NCI-H1436 treated with DMSO at 0.1 percent for 48 hours (cell line): ENCODE measurements around the gene SMARCD3.

Source experiments
- DNase-seq: peaks from one replicate; lab custom pipeline; 2025; lab: John Stamatoyannopoulos, UW

Gene SMARCD3

GRCh38 chr7:151247611-151248345 lies 716 bp downstream of the SMARCD3 start:
- no peak for DNase-seq

- no peak for DNase-seq
These were observed 1.5 kb downstream of the SMARCD3 start for GRCh38 chr7:151246851-151247580.

GRCh38 chr7:151246102-151246850 lies 2.2 kb downstream of the SMARCD3 start:
- DNase-seq: no peak

GRCh38 chr7:151245360-151246101 lies 3.0 kb downstream of the SMARCD3 start:
- no peak for DNase-seq

- DNase-seq: no peak
These were observed 3.6 kb downstream of the SMARCD3 start for GRCh38 chr7:151244841-151245346.

- DNase-seq: no peak
These were observed 4.2 kb downstream of the SMARCD3 start for GRCh38 chr7:151244196-151244840.

GRCh38 chr7:151243408-151244195 lies 4.9 kb downstream of the SMARCD3 start:
- DNase-seq: no peak

- no peak for DNase-seq
These were observed 5.5 kb downstream of the SMARCD3 start for GRCh38 chr7:151243045-151243349.

- DNase-seq: no peak
These were observed 6.1 kb downstream of the SMARCD3 start for GRCh38 chr7:151242159-151243044.

- no peak for DNase-seq
These were observed 6.8 kb downstream of the SMARCD3 start for GRCh38 chr7:151241755-151242096.

GRCh38 chr7:151240942-151241754 lies 7.3 kb downstream of the SMARCD3 start:
- DNase-seq: no peak

- no peak for DNase-seq
These were observed 8.0 kb downstream of the SMARCD3 start for GRCh38 chr7:151240536-151240935.

- no peak for DNase-seq
These were observed 8.5 kb downstream of the SMARCD3 start for GRCh38 chr7:151239837-151240459.

- no peak for DNase-seq
These were observed 9.3 kb downstream of the SMARCD3 start for GRCh38 chr7:151238924-151239836.

GRCh38 chr7:151238190-151238810 lies 10.2 kb downstream of the SMARCD3 start:
- DNase-seq: no peak

GRCh38 chr7:151237244-151238189 lies 11.0 kb downstream of the SMARCD3 start:
- no peak for DNase-seq
